Lower lobe of right lung (tissue), 2 donors: ENCODE data around the gene CDK5RAP3. TPM values are rescaled to one million over a fixed set of nuclear protein-coding genes. Genes with fewer than 3 reads are reported as not detected.
"Not testable (repeated sequence)": the region's sequence is repeated elsewhere in the genome, so short reads cannot be mapped to it uniquely, and the experiment has no call there.

Source experiments
- ATAC-seq, 2 donors: fragments of 200-7000 bp; cut with Tn5 transposase; one replicate each; pipeline ENCODE4 v1.9.1; 2020 to 2022; ENCODE audit warnings: mild to moderate bottlenecking in 2 of 2, moderate library complexity in 2 of 2
- DNase-seq: peaks from one replicate; pipeline ENCODE4 v3.0.0-alpha.2; 2020
- H3K27ac ChIP-seq: fragments of 200-600 bp; one replicate; pipeline ENCODE4 v1.8.0; 2022
- H3K27me3 ChIP-seq: fragments of 200-600 bp; one replicate; pipeline ENCODE4 v1.8.0; 2022; ENCODE audit warnings: low read depth
- H3K36me3 ChIP-seq: fragments of 200-600 bp; one replicate; pipeline ENCODE4 v1.8.0; 2022; ENCODE audit warnings: mild to moderate bottlenecking
- H3K4me1 ChIP-seq: fragments of 200-600 bp; one replicate; pipeline ENCODE4 v1.8.0; 2022
- H3K4me3 ChIP-seq: fragments of 200-600 bp; one replicate; pipeline ENCODE4 v1.8.0; 2022; ENCODE audit warnings: mild to moderate bottlenecking
- H3K9me3 ChIP-seq: fragments of 200-600 bp; one replicate; pipeline ENCODE4 v1.8.0; 2022
- CTCF ChIP-seq: fragments of 200-600 bp; IDR thresholded peaks from one replicate; pipeline ENCODE4 v1.8.0; 2022; ENCODE audit warnings: antibody characterized with exemption, mild to moderate bottlenecking
- intact Hi-C: fragments of 100-400 bp; cut with DNase I; formaldehyde crosslinking; loops from one replicate; pipeline ENCODE4 v1.11.0; 2022
- total RNA-seq: library from RNA; stranded (reverse); fragmentation: NEBNext Ultra II Directional; extraction: Animal tissue kit (Norgen Biotek cat#: 25700); gene quantifications from one replicate; pipeline ENCODE4 v1.2.1, GENCODE V29; 2021
- donor health status: DM: no; HTN: yes; CAD: no; lungs with severe emphysema.

The CDK5RAP3 gene
- total RNA-seq, 1 donor from 2014 or later, result 161 TPM

- intact Hi-C loops, result no loop called here
- Histone ChIP-seq H3K36me3 (no peaks in the 10 kb centered on the region), H3K4me3 (no peak overlapping the region), H3K27me3 (no peaks in the 10 kb centered on the region), H3K9me3 (no peaks in the 10 kb centered on the region), H3K4me1 (peaks cover 23% of the 10 kb centered on the region), H3K27ac (no peak overlapping the region)
- ATAC-seq (no peak), DNase-seq (peak; percentile 20)
- TF ChIP-seq CTCF, result no peak
Measured at GRCh38 chr17:47998044-47998443, 27.1 kb downstream of the CDK5RAP3 start.

GRCh38 chr17:47999582-47999981 lies 28.7 kb downstream of the CDK5RAP3 start:
- no peak overlapping the region for H3K27ac ChIP-seq
- no peaks in the 10 kb centered on the region for H3K27me3 ChIP-seq
- TF ChIP-seq CTCF, result no peak
- H3K4me1 ChIP-seq, result peaks cover 23% of the 10 kb centered on the region
- no peak overlapping the region for H3K4me3 ChIP-seq
- H3K9me3 ChIP-seq, result no peaks in the 10 kb centered on the region
- peak; percentile 32 for DNase-seq
- H3K36me3 ChIP-seq, result no peaks in the 10 kb centered on the region
- ATAC-seq, result no peak
- intact Hi-C loops, result no loop called here

- Histone ChIP-seq H3K27me3 (peaks cover 8% of the 10 kb centered on the region), H3K4me1 (peaks cover 23% of the 10 kb centered on the region), H3K9me3 (no peaks in the 10 kb centered on the region), H3K4me3 (no peak overlapping the region), H3K36me3 (no peaks in the 10 kb centered on the region), H3K27ac (no peak overlapping the region)
- peak; percentile 42 to 56 for ATAC-seq
- no peak for TF ChIP-seq CTCF
- peak; percentile 20 for DNase-seq
- intact Hi-C loops, result no loop called here
Measured at GRCh38 chr17:48001197-48001596, 30.3 kb downstream of the CDK5RAP3 start.

DNA sequence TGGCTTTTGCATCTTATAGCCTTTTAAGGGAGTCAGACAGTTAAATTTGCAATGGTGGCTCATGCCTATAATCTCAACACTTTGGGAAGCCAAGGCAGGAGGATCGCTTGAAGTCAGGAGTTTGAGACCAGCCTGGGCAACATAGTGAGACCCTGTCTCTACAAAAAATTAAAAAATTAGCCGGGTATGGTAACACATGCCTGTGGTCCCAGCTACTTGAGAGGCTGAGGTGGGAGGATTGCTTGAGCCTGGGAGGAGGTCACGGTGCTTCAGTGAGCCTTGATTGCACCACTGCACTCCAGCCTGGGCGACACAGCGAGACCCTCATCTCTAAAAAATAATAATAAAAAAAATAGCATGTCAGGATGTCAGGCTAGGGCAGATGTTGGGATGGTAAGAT lies 30.7 kb downstream of the CDK5RAP3 start:
- intact Hi-C loops, H3K36me3 ChIP-seq, H3K9me3 ChIP-seq, H3K27me3 ChIP-seq, H3K4me3 ChIP-seq, ATAC-seq: not testable (repeated sequence)
- Histone ChIP-seq H3K4me1 (peaks cover 23% of the 10 kb centered on the region), H3K27ac (peak overlapping the region; percentile 59)
- DNase-seq, result peak; percentile 9

DNA sequence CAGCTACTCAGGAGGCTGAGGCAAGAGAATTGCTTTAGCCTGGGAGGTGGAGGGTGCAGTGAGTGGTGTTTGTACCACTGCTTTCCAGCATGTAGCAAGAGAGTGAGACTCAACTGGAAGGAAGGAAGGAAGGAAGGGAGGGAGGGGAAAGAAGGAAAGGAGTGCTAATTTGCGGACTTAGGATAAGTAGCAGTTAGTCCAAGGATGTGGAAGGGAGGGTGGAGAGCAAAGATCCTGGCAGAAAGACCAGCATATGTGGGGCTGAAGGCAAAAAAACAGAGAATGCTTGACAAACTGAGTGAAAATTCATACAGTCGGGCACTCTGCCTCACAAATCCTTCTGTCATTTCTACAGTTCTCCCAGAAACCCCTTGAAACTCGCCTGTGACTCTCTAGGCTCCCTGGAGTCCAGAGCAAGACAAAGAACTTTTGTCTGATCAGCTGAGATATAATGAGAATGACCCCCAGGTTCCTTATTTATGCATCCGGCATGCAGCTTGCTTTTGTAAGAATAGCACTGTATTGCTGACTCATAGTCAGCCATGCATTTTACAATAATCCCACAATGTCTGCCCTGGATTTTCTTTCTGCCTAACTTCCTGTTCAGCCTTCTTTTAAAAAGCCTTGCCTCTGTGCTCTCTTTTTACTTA lies 31.5 kb downstream of the CDK5RAP3 start:
- DNase-seq (no peak), ATAC-seq (peak; percentile 59 to 76)
- Histone ChIP-seq H3K9me3 (no peaks in the 10 kb centered on the region), H3K27me3 (peaks cover 11% of the 10 kb centered on the region), H3K4me1 (peaks cover 30% of the 10 kb centered on the region), H3K27ac (peak overlapping the region; percentile 59), H3K36me3 (no peaks in the 10 kb centered on the region), H3K4me3 (no peak overlapping the region)
- intact Hi-C loops, result no loop called here
- no peak for TF ChIP-seq CTCF

- no peaks in the 10 kb centered on the region for H3K36me3 ChIP-seq
- peak overlapping the region; percentile 59 for H3K27ac ChIP-seq
- no peak overlapping the region for H3K4me3 ChIP-seq
- no peak for TF ChIP-seq CTCF
- H3K27me3 ChIP-seq, result peaks cover 12% of the 10 kb centered on the region
- no peaks in the 10 kb centered on the region for H3K9me3 ChIP-seq
- H3K4me1 ChIP-seq, result peaks cover 28% of the 10 kb centered on the region
- intact Hi-C loops, result no loop called here
- no peak for ATAC-seq
- no peak for DNase-seq
Measured at GRCh38 chr17:48002916-48003416, 32.1 kb downstream of the CDK5RAP3 start.
